ENCODE data around the gene HDX. TPM values are rescaled to one million over a fixed set of nuclear protein-coding genes. Genes with fewer than 3 reads are reported as not detected.

HDX gene, protein sequence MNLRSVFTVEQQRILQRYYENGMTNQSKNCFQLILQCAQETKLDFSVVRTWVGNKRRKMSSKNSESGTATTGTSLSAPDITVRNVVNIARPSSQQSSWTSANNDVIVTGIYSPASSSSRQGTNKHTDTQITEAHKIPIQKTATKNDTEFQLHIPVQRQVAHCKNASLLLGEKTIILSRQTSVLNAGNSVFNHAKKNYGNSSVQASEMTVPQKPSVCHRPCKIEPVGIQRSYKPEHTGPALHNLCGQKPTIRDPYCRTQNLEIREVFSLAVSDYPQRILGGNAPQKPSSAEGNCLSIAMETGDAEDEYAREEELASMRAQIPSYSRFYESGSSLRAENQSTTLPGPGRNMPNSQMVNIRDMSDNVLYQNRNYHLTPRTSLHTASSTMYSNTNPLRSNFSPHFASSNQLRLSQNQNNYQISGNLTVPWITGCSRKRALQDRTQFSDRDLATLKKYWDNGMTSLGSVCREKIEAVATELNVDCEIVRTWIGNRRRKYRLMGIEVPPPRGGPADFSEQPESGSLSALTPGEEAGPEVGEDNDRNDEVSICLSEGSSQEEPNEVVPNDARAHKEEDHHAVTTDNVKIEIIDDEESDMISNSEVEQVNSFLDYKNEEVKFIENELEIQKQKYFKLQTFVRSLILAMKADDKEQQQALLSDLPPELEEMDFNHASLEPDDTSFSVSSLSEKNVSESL
- 15.7 TPM for total RNA-seq

DNA sequence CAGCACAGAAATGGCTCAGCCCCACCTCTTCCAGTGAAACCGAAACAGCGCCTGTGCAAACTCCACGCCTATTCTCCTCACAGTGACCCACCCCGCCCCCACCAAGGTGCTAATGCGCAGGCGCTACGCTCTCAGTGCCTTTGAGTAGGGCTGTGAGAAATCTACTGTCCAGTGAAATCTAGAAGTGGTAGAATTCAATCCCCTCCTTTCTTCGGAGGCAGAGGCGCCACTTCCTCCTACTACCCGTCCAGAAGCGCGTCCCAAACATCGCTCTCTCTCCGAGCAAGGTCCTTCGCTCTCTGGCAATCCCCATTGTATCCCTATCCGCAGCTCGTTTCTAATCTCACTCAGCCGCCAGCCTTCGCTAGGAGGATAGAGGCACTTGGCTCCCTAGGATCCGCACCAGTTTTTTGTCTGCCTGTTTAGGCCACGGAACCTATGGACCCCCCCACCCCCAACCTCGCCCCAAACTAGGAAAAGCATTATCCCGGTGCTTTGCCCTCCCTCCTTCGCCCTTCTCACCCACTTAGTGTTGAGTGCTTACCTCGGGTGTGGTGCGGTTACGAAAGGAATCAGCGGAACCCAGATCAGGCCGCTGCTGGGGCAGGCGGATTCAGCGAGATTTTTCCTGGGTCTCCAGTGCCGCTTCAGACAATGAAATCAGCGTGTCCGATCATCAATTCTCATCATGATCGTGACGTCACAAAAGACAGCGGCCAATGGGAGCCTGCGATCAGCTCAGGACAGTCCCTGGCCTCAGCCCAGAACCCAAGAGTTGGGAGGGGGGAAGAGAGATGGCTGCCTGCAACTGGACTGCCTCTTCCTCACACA is at the start of gene HDX:
Gene HDX (minus strand): TSS at position 656 of the 831 bp plus-strand sequence. CDS start 27,056 bp downstream, outside the sequence.

